HepG2 (cell line): ENCODE data around the gene CXADR. TPM values are rescaled to one million over a fixed set of nuclear protein-coding genes. Genes with fewer than 3 reads are reported as not detected.

Source experiments
- EP300 ChIP-seq, 3 experiments: sonication (generic) in 1 of 3; formaldehyde crosslinking in 1 of 3; IDR thresholded peaks; 2 replicates each; pipeline versions ENCODE4 v1.5.1 to v1.6.1; 2011 to 2020; ENCODE audit warnings: low read depth in 2 of 3, low read length in 2 of 3, borderline replicate concordance in 1 of 3, improper control_type of control experiment in 1 of 3, mild to moderate bottlenecking in 1 of 3, missing genetic modification reagents in 1 of 3, moderate library complexity in 1 of 3
- GFI1 ChIP-seq: sonication (generic); formaldehyde crosslinking; IDR thresholded peaks from 2 replicates; pipeline ENCODE4 v1.5.0; 2020; ENCODE audit warnings: missing genetic modification reagents, mild to moderate bottlenecking, borderline replicate concordance
- MEIS1 ChIP-seq: sonication (generic); formaldehyde crosslinking; IDR thresholded peaks from 2 replicates; pipeline ENCODE4 v1.9.0; 2021; ENCODE audit warnings: mild to moderate bottlenecking, missing genetic modification reagents, moderate library complexity, borderline replicate concordance
- SIN3A ChIP-seq: IDR thresholded peaks from 2 replicates; pipeline ENCODE4 v1.6.1; 2011; ENCODE audit warnings: low read depth, mild to moderate bottlenecking, control low read depth, low read length, borderline replicate concordance
- SRSF1 ChIP-seq: fragments of 200-400 bp; formaldehyde crosslinking; optimal IDR thresholded peaks from 2 replicates; pipeline ENCODE3; 2017; ENCODE audit warnings: mild to moderate bottlenecking, low read depth, low read length, moderate library complexity
- U2AF1 ChIP-seq: fragments of 200-400 bp; formaldehyde crosslinking; optimal IDR thresholded peaks from 2 replicates; pipeline ENCODE3; 2017; ENCODE audit warnings: mild to moderate bottlenecking, low read depth, low read length
- ZNF121 ChIP-seq: sonication (generic); formaldehyde crosslinking; IDR thresholded peaks from 2 replicates; pipeline ENCODE4 v1.5.0; 2020; ENCODE audit warnings: mild to moderate bottlenecking, missing genetic modification reagents
- ZNF232 ChIP-seq: sonication (generic); formaldehyde crosslinking; IDR thresholded peaks from 2 replicates; pipeline ENCODE4 v1.4.0; 2020; ENCODE audit warnings: missing genetic modification reagents, borderline replicate concordance
- ZNF501 ChIP-seq: sonication (generic); formaldehyde crosslinking; IDR thresholded peaks from 2 replicates; pipeline ENCODE4 v1.5.1; 2020; ENCODE audit warnings: mild to moderate bottlenecking, moderate library complexity, missing genetic modification reagents
- ZNF570 ChIP-seq: sonication (generic); formaldehyde crosslinking; IDR thresholded peaks from 2 replicates; pipeline ENCODE4 v1.4.0; 2020; ENCODE audit warnings: mild to moderate bottlenecking, missing genetic modification reagents, borderline replicate concordance
- ZNF674 ChIP-seq: sonication (generic); formaldehyde crosslinking; IDR thresholded peaks from 2 replicates; pipeline ENCODE4 v1.5.0; 2020; ENCODE audit warnings: low read depth, mild to moderate bottlenecking, missing genetic modification reagents
- polyA plus RNA-seq, 8 experiments: library from polyadenylated mRNA; depleted of rRNA in 3 of 8; stranded (reverse) in 7 of 8; unstranded in 1 of 8; fragments of >200 nt; fragmentation: Illumina TruSeq in 4 of 8; extraction: Trizol in 4 of 8; gene quantifications; 2 replicates each; pipeline versions ENCODE4 v1.2.1 to v1.2.3, GENCODE V29; 2011 to 2016; ENCODE audit warnings: low read depth in 4 of 8, missing spikeins in 1 of 8, mixed read lengths in 1 of 8; ENCODE audit not compliant: insufficient read depth in 1 of 8
- total RNA-seq, 5 experiments: library from RNA; depleted of rRNA; stranded (reverse); fragments of >200 nt; fragmentation: Illumina TruSeq; extraction: Trizol; gene quantifications; 2 replicates each; pipeline ENCODE4 v1.2.3, GENCODE V29; 2016; ENCODE audit warnings: low read depth in 1 of 5
- TF ChIP-seq, protein P1 (sequence below): sonication (generic); formaldehyde crosslinking; IDR thresholded peaks from 2 replicates; pipeline ENCODE4 v1.4.0; 2020; ENCODE audit warnings: mild to moderate bottlenecking, missing genetic modification reagents
- TF ChIP-seq, protein P2 (sequence below): sonication (generic); formaldehyde crosslinking; IDR thresholded peaks from 2 replicates; pipeline ENCODE4 v1.8.1; 2023; ENCODE audit warnings: missing genetic modification reagents, inconsistent platforms, borderline replicate concordance
- TF ChIP-seq, protein P3 (sequence below): sonication (generic); formaldehyde crosslinking; IDR thresholded peaks from 2 replicates; pipeline ENCODE4 v1.5.1; 2020; ENCODE audit warnings: missing genetic modification reagents, mild to moderate bottlenecking, borderline replicate concordance
- TF ChIP-seq, protein P4 (sequence below): sonication (generic); formaldehyde crosslinking; IDR thresholded peaks from 2 replicates; pipeline ENCODE4 v1.5.1; 2020; ENCODE audit warnings: mild to moderate bottlenecking, missing genetic modification reagents, borderline replicate concordance
- TF ChIP-seq, protein P5 (sequence below): sonication (generic); formaldehyde crosslinking; IDR thresholded peaks from 2 replicates; pipeline ENCODE4 v1.4.0; 2020; ENCODE audit warnings: missing genetic modification reagents
- TF ChIP-seq, protein P6 (sequence below): IDR thresholded peaks from 2 replicates; pipeline ENCODE4 v1.6.1; 2012; ENCODE audit warnings: low read depth, low read length, improper control_type of control experiment

The CXADR gene
- total and polyA plus RNA-seq, 2 of the 13 experiments (the other 11 are each of a cell fraction or from before 2014, with no cell fraction given), result 86.8 to 110 TPM

DNA sequence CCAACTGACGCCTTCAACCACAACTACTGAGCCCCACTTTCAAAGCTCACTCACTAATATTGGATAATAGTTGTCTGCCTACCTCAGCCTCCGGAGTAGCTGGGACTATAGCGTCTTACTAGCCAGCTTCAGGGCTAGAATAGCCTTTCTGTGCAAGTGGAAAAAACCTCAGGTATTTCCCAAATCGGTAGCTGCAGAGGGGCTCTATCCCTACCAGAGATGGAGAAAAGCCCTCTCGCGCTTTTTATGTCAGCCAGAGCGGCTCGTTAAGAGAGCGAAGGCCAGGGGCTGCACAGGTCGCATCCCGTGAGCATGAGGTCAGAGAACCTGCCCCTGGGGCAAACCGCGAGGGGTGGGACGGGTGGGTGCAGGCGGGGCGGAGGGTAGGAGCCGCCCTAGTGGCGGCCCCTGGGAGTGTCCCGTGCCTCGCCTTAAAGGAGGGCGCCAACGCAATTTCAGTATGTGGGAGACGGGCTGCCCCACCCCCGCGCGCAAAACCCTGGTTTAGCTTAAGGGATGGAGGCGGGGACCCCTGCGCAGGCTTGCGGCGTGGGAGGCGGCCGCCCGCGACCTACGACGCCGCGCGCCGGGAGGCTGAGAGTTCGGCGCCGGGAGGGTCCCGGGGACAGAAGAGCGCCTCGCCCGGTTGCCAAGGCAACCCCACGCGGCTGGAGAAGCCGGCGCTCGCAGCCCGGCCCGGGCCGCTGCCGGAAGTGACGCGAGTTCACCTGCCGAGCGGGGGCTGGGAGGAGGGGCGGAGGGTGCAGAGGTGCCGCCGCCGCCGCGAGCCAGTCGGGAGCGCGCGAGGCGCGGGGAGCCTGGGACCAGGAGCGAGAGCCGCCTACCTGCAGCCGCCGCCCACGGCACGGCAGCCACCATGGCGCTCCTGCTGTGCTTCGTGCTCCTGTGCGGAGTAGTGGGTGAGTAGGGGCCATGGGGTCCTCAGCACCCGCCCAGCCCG is at the start of gene CXADR (continued):
- peak in 1 of 2 experiments; percentile 29; a peak in 1 of 4 replicates for TF ChIP-seq EP300 (IDR thresholded peaks at IDR 0.05; ENCODE audit: low read depth in 2 of 2, low read length in 2 of 2)
- peak; percentile 5; the same call in 1 of the 2 replicates for TF ChIP-seq EP300 (CRISPR knock-in tag; IDR thresholded peaks at IDR 0.05; ENCODE audit: borderline replicate concordance)
- TF ChIP-seq, protein P1, sequence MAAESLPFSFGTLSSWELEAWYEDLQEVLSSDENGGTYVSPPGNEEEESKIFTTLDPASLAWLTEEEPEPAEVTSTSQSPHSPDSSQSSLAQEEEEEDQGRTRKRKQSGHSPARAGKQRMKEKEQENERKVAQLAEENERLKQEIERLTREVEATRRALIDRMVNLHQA (CRISPR knock-in tag), result no peak
- peak; percentile 43; the same call in 1 of the 2 replicates for TF ChIP-seq SIN3A
- TF ChIP-seq, protein P2, sequence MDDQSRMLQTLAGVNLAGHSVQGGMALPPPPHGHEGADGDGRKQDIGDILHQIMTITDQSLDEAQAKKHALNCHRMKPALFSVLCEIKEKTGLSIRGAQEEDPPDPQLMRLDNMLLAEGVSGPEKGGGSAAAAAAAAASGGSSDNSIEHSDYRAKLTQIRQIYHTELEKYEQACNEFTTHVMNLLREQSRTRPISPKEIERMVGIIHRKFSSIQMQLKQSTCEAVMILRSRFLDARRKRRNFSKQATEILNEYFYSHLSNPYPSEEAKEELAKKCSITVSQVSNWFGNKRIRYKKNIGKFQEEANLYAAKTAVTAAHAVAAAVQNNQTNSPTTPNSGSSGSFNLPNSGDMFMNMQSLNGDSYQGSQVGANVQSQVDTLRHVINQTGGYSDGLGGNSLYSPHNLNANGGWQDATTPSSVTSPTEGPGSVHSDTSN, result no peak
- TF ChIP-seq ZNF674, result no peak
- TF ChIP-seq MEIS1 (CRISPR knock-in tag), result no peak; the same call in 1 of the 2 replicates
- TF ChIP-seq SRSF1, result peak; percentile 86
- TF ChIP-seq, protein P3, sequence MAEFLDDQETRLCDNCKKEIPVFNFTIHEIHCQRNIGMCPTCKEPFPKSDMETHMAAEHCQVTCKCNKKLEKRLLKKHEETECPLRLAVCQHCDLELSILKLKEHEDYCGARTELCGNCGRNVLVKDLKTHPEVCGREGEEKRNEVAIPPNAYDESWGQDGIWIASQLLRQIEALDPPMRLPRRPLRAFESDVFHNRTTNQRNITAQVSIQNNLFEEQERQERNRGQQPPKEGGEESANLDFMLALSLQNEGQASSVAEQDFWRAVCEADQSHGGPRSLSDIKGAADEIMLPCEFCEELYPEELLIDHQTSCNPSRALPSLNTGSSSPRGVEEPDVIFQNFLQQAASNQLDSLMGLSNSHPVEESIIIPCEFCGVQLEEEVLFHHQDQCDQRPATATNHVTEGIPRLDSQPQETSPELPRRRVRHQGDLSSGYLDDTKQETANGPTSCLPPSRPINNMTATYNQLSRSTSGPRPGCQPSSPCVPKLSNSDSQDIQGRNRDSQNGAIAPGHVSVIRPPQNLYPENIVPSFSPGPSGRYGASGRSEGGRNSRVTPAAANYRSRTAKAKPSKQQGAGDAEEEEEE (CRISPR knock-in tag), result no peak
- TF ChIP-seq, protein P4, sequence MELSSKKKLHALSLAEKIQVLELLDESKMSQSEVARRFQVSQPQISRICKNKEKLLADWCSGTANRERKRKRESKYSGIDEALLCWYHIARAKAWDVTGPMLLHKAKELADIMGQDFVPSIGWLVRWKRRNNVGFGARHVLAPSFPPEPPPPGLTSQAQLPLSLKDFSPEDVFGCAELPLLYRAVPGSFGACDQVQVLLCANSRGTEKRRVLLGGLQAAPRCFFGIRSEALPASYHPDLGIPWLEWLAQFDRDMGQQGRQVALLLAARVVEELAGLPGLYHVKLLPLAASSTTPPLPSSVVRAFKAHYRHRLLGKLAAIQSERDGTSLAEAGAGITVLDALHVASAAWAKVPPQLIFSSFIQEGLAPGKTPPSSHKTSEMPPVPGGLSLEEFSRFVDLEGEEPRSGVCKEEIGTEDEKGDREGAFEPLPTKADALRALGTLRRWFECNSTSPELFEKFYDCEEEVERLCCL (CRISPR knock-in tag), result no peak
- TF ChIP-seq, protein P5, sequence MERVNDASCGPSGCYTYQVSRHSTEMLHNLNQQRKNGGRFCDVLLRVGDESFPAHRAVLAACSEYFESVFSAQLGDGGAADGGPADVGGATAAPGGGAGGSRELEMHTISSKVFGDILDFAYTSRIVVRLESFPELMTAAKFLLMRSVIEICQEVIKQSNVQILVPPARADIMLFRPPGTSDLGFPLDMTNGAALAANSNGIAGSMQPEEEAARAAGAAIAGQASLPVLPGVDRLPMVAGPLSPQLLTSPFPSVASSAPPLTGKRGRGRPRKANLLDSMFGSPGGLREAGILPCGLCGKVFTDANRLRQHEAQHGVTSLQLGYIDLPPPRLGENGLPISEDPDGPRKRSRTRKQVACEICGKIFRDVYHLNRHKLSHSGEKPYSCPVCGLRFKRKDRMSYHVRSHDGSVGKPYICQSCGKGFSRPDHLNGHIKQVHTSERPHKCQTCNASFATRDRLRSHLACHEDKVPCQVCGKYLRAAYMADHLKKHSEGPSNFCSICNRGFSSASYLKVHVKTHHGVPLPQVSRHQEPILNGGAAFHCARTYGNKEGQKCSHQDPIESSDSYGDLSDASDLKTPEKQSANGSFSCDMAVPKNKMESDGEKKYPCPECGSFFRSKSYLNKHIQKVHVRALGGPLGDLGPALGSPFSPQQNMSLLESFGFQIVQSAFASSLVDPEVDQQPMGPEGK (CRISPR knock-in tag), result peak; percentile 80
- peak; percentile 37; the same call in 1 of the 2 replicates for TF ChIP-seq GFI1 (CRISPR knock-in tag)
- TF ChIP-seq, protein P6, sequence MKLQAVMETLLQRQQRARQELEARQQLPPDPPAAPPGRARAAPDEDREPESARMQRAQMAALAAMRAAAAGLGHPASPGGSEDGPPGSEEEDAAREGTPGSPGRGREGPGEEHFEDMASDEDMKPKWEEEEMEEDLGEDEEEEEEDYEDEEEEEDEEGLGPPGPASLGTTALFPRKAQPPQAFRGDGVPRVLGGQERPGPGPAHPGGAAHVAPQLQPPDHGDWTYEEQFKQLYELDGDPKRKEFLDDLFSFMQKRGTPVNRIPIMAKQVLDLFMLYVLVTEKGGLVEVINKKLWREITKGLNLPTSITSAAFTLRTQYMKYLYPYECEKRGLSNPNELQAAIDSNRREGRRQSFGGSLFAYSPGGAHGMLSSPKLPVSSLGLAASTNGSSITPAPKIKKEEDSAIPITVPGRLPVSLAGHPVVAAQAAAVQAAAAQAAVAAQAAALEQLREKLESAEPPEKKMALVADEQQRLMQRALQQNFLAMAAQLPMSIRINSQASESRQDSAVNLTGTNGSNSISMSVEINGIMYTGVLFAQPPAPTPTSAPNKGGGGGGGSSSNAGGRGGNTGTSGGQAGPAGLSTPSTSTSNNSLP, result no peak
- no peak for TF ChIP-seq U2AF1
- peak; percentile 67 for TF ChIP-seq ZNF501 (CRISPR knock-in tag)
- peak; percentile 30; the same call in 1 of the 2 replicates for TF ChIP-seq ZNF232 (CRISPR knock-in tag)
- peak; percentile 33; the same call in 1 of the 2 replicates for TF ChIP-seq ZNF121
- TF ChIP-seq ZNF570 (CRISPR knock-in tag), result no peak
